NB4 (cell line): Measurements from ENCODE around the gene KLHL22.
"Not testable (repeated sequence)": the region's sequence is repeated elsewhere in the genome, so short reads cannot be mapped to it uniquely, and the experiment has no call there.

Experiments used
- DNase-seq: peaks from one replicate; pipeline ENCODE4 v3.0.0; 2010; ENCODE audit warnings: low read depth
- H3K4me3 ChIP-seq: one replicate; pipeline ENCODE4 v1.5.1; 2011; ENCODE audit warnings: mild to moderate bottlenecking, low read depth, low read length, moderate library complexity
- CTCF ChIP-seq: IDR thresholded peaks from one replicate; pipeline ENCODE4 v1.5.1; 2012; ENCODE audit warnings: low read depth, low read length
- MAX ChIP-seq: IDR thresholded peaks from 2 replicates; pipeline ENCODE4 v1.6.1; 2011; ENCODE audit warnings: low read depth, low read length
- MYC ChIP-seq: IDR thresholded peaks from 2 replicates; pipeline ENCODE4 v1.6.1; 2011; ENCODE audit warnings: low read depth, low read length
- POLR2A ChIP-seq: IDR thresholded peaks from 2 replicates; pipeline ENCODE4 v1.6.1; 2011; ENCODE audit warnings: mild to moderate bottlenecking; ENCODE audit not compliant: insufficient read length; ENCODE audit errors: extremely low read depth

The KLHL22 gene

GRCh38 chr22:20413217-20414058, 82.2 kb downstream of the KLHL22 start:
- DNase-seq = no peak
- no peak overlapping the region for H3K4me3 ChIP-seq
- TF ChIP-seq CTCF (no peak), MYC (no peak), MAX (no peak), POLR2A (no peak)

- no peak overlapping the region for H3K4me3 ChIP-seq
- TF ChIP-seq MYC (no peak), POLR2A (no peak), MAX (no peak), CTCF (no peak)
- no peak for DNase-seq
Measured at GRCh38 chr22:20412474-20413216, 83.0 kb downstream of the KLHL22 start.

GRCh38 chr22:20409385-20409784, 86.2 kb downstream of the KLHL22 start:
- H3K4me3 ChIP-seq, DNase-seq: not testable (repeated sequence)

GRCh38 chr22:20408891-20409290, 86.7 kb downstream of the KLHL22 start:
- TF ChIP-seq MYC = no peak
- TF ChIP-seq POLR2A = no peak
- no peak for TF ChIP-seq MAX
- no peak for TF ChIP-seq CTCF
- H3K4me3 ChIP-seq = no peak overlapping the region
- DNase-seq = no peak

GRCh38 chr22:20407829-20408228, 87.8 kb downstream of the KLHL22 start:
- no peak overlapping the region for H3K4me3 ChIP-seq
- no peak for TF ChIP-seq CTCF
- TF ChIP-seq MAX = no peak
- TF ChIP-seq POLR2A = no peak
- no peak for TF ChIP-seq MYC
- no peak for DNase-seq

- no peak overlapping the region for H3K4me3 ChIP-seq
- DNase-seq = no peak
- TF ChIP-seq POLR2A (no peak), MAX (no peak), CTCF (no peak), MYC (no peak)
Measured at GRCh38 chr22:20406686-20407408, 88.7 kb downstream of the KLHL22 start.
